ENCODE data around the gene MT1M.
"Not testable (repeated sequence)": the region's sequence is repeated elsewhere in the genome, so short reads cannot be mapped to it uniquely, and the experiment has no call there.

MT1M gene

GRCh38 chr16:56652600-56652999, 20.1 kb downstream of the MT1M start:
- no peak for DNase-seq (ENCODE audit: extremely low spot score)
- TF ChIP-seq, protein P1, sequence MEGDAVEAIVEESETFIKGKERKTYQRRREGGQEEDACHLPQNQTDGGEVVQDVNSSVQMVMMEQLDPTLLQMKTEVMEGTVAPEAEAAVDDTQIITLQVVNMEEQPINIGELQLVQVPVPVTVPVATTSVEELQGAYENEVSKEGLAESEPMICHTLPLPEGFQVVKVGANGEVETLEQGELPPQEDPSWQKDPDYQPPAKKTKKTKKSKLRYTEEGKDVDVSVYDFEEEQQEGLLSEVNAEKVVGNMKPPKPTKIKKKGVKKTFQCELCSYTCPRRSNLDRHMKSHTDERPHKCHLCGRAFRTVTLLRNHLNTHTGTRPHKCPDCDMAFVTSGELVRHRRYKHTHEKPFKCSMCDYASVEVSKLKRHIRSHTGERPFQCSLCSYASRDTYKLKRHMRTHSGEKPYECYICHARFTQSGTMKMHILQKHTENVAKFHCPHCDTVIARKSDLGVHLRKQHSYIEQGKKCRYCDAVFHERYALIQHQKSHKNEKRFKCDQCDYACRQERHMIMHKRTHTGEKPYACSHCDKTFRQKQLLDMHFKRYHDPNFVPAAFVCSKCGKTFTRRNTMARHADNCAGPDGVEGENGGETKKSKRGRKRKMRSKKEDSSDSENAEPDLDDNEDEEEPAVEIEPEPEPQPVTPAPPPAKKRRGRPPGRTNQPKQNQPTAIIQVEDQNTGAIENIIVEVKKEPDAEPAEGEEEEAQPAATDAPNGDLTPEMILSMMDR (IDR thresholded peaks at IDR 0.05; ENCODE audit: control extremely low read depth, extremely low read depth, low read depth, missing control alignments), result no peak
- ChIA-PET POLR2A (interaction anchor here (0.6 kb wide), 1 partner anchor 83 kb away, joined by 3 read pairs; no protein-coding TSS in a partner anchor), CTCF (interaction anchor here (1.0 to 1.6 kb wide), 2 partner anchors 9 to 49 kb away, joined by 3 to 4 read pairs; no protein-coding TSS in a partner anchor)

DNA sequence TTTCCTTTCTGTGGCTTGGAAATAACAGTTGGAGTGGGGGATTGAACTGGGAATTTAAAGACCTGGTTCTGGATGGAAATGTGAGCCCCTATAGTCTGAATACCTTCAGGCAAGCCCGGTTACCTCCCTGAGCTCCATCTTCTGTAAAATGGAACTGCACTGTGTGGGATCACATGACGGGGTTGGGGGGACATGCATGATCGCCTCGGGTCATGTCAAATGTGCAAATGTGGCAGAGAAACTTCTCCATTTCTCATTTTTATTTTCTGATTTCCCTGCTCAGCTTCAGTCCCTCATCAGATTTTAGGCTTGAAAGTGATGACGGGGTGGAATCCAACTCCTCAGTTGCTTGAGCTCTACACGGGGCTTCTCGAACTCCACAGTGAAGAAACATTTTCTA, 20.8 kb downstream of the MT1M start:
- no peak for DNase-seq (ENCODE audit: extremely low spot score)
- ChIA-PET POLR2A (no interaction called here), CTCF (interaction anchor here (1.0 to 1.6 kb wide), 2 partner anchors 8 to 49 kb away, joined by 3 to 4 read pairs; no protein-coding TSS in a partner anchor)
- TF ChIP-seq, protein P1 (IDR thresholded peaks at IDR 0.05; ENCODE audit: control extremely low read depth, extremely low read depth, low read depth, missing control alignments), result no peak

DNA sequence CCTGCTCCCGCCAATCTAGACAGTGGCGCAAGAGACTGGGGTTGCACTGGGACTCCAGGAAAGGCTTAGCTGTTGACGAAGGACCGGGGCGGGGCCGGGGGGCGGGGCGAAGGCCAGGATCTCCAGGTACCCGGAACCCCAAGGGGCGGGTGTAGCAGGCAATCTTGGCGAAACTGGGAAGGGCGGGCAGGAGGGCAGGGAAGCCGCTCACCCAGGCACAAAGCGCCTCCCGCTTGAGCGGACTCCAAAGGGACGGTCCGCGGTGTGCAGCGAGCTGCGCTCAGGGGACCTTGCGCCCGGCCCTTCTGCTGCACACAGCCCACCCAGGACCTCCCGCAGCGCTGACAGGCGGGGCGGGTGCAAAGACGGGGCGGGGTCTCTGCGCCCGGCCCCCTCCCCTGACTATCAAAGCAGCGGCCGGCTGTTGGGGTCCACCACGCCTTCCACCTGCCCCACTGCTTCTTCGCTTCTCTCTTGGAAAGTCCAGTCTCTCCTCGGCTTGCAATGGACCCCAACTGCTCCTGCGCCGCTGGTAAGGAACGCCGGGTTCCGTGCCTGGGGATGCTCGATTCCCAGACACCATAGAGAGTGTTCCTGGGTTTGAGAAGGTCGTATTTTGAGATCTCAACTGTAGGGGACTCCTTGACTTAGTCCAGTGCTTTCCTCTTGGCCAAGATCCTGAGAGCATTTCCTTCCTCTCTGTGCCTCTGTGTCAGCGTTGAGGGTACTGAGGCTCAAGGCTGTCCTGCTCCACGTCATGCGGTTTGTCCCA, 25.3 kb downstream of the MT1M start, which contains the start of gene MT1F:
TSS of gene MT1F (plus strand) at position 405 of the 772 bp plus-strand sequence. CDS start at position 505, 100 bp downstream.
- ChIA-PET POLR2A (no interaction called here), CTCF (no interaction called here)
- peak; percentile 37 for DNase-seq (ENCODE audit: extremely low spot score)
- TF ChIP-seq, protein P1 (IDR thresholded peaks at IDR 0.05; ENCODE audit: control extremely low read depth, extremely low read depth, low read depth, missing control alignments), result no peak

GRCh38 chr16:56658327-56658875, 25.9 kb downstream of the MT1M start:
- TF ChIP-seq, protein P1 (IDR thresholded peaks at IDR 0.05; ENCODE audit: control extremely low read depth, extremely low read depth, low read depth, missing control alignments), result no peak
- CTCF ChIA-PET, result no interaction called here
- no peak for DNase-seq (ENCODE audit: extremely low spot score)
- POLR2A ChIA-PET, result no interaction called here

DNA sequence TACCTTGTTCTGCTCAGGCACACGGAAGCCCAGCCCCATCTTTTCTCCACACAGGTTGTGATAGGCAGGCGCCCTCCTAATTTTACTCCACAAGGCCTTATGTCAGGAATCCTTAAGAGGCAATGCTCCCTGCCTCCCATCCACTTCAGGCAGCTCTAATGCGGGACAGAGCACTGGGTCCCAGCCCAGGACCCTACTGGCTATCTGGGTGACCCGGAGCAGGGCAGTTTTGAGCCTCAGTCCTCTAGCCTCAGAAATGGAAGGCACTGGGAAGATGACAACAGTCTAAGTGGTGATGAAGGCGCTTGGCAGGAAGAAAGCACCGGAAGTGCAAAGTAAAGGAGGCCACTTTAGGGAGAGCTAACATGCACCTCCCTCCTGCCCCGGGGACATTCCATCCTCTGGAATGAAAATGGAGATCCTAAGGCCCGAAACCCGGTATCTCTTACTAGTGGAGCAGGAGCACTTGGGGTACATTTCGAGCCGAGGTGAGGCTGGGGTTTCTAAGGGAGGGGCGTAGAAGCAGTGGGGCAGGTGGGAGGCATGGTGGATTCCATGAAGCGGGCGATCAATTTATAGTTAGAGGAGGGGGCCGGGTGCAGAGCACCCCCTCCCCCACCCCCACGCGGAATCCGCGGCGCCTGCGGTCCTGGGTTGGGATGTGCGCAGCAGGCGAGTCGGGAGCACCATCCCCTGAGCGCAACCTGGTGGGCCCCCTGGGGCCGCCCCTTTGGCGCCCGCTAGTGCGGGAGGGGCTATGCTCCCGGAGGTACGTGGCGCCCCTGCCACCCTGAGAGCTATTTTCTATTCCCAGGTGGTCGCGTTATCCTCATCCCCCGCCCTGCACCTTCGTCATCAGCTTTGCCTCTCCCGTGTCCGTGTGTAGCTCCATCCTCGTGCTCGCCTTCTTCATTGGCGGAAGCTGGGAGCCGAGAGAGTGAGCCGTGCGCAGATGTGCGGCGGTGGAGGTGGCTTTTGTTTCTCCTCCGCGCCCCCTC, 30.2 kb downstream of the MT1M start:
- POLR2A ChIA-PET, result no interaction called here
- CTCF ChIA-PET, result interaction anchor here (1.6 kb wide), 1 partner anchor 10 kb away, joined by 4 read pairs; no protein-coding TSS in a partner anchor
- DNase-seq (ENCODE audit: extremely low spot score), result no peak
- TF ChIP-seq, protein P1 (IDR thresholded peaks at IDR 0.05; ENCODE audit: control extremely low read depth, extremely low read depth, low read depth, missing control alignments), result no peak

DNA sequence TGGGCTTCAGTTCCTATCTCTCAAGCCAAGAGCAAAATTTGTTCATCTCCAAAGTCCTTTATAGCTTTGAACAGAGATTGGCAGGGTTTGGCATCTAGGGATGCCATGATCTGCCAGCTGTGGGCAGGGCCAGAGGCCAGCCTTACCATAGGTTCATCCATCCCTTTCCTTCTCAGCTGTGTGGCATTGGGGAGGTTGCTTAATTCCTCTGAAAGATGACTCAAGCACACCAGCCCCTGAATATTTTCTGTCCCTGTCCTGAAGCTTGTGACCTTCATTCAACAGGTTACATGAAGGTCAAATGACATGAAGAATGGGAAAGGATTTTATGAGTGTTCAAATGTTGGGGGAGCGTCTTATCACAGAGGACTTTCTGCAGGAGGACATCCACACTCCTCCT, 32.0 kb downstream of the MT1M start:
- TF ChIP-seq, protein P1 (IDR thresholded peaks at IDR 0.05; ENCODE audit: control extremely low read depth, extremely low read depth, low read depth, missing control alignments), result no peak
- no peak for DNase-seq (ENCODE audit: extremely low spot score)
- ChIA-PET CTCF (no interaction called here), POLR2A (no interaction called here)

- CTCF ChIA-PET; DNase-seq (ENCODE audit: extremely low spot score); POLR2A ChIA-PET: not testable (repeated sequence)
Measured at GRCh38 chr16:56665286-56666261, 33.1 kb downstream of the MT1M start.
